OCI-LY3 (cell line): ENCODE measurements around the gene MAMDC4.
"Not testable (repeated sequence)": the region's sequence is repeated elsewhere in the genome, so short reads cannot be mapped to it uniquely, and the experiment has no call there.

Experiments used
- H2AFZ ChIP-seq: fragments of 200-600, 300-600 bp; shearing (Covaris generic); 2 replicates; pipeline ENCODE4 v1.6.0; 2014; ENCODE audit warnings: antibody characterized with exemption, low read depth, low read length
- H3K27ac ChIP-seq: fragments of 200-600, 300-600 bp; sonication (generic); 2 replicates; pipeline ENCODE4 v1.5.1; 2014; ENCODE audit warnings: mild to moderate bottlenecking, low read length, moderate library complexity, mixed read lengths
- H3K27me3 ChIP-seq: fragments of 200-600, 300-600 bp; sonication (generic); 2 replicates; pipeline ENCODE4 v1.6.1; 2014; ENCODE audit warnings: low read depth, low read length, mixed read lengths
- H3K36me3 ChIP-seq: fragments of 200-600, 300-600 bp; sonication (generic); replicated peaks from 2 replicates; pipeline ENCODE3; 2014; ENCODE audit warnings: low read depth, low read length, mixed read lengths
- H3K4me1 ChIP-seq: fragments of 300-600, 200-600 bp; sonication (generic); 2 replicates; pipeline ENCODE4 v1.6.1; 2014; ENCODE audit warnings: low read length, mixed read lengths
- H3K4me2 ChIP-seq: fragments of 200-600, 300-600 bp; sonication (generic); 2 replicates; pipeline ENCODE4 v1.6.1; 2014; ENCODE audit warnings: low read length, mixed read lengths
- H3K4me3 ChIP-seq: fragments of 300-600, 200-600 bp; sonication (generic); 2 replicates; pipeline ENCODE4 v1.5.1; 2014; ENCODE audit warnings: antibody characterized with exemption, mild to moderate bottlenecking, low read length, moderate library complexity
- H3K79me2 ChIP-seq: fragments of 300-600, 200-600 bp; shearing (Covaris generic); 2 replicates; pipeline ENCODE4 v1.6.1; 2014; ENCODE audit warnings: mild to moderate bottlenecking, low read length, mixed read lengths
- H3K9ac ChIP-seq: fragments of 300-600, 200-600 bp; shearing (Covaris generic); 2 replicates; pipeline ENCODE4 v1.6.0; 2014; ENCODE audit warnings: mild to moderate bottlenecking, low read length, moderate library complexity
- H3K9me3 ChIP-seq: fragments of 200-600, 300-600 bp; shearing (Covaris generic); 2 replicates; pipeline ENCODE4 v1.6.1; 2014; ENCODE audit warnings: low read length, mixed read lengths; ENCODE audit not compliant: insufficient read depth
- H4K20me1 ChIP-seq: fragments of 200-600, 300-600 bp; sonication (generic); 2 replicates; pipeline ENCODE4 v1.6.1; 2016; ENCODE audit warnings: low read length, mixed read lengths; ENCODE audit not compliant: insufficient read depth
- EZH2phosphoT487 ChIP-seq: fragments of 200-600 bp; shearing (Covaris generic); IDR thresholded peaks from 2 replicates; pipeline ENCODE4 v1.6.1; 2018; ENCODE audit warnings: antibody characterized with exemption, mixed run types, low read depth
- TF ChIP-seq, protein P1 (sequence below): fragments of 200-600, 300-600 bp; sonication (generic); IDR thresholded peaks from 2 replicates; pipeline ENCODE4 v1.5.1; 2014; ENCODE audit warnings: antibody characterized with exemption, low read length, low read depth

MAMDC4 gene

DNA sequence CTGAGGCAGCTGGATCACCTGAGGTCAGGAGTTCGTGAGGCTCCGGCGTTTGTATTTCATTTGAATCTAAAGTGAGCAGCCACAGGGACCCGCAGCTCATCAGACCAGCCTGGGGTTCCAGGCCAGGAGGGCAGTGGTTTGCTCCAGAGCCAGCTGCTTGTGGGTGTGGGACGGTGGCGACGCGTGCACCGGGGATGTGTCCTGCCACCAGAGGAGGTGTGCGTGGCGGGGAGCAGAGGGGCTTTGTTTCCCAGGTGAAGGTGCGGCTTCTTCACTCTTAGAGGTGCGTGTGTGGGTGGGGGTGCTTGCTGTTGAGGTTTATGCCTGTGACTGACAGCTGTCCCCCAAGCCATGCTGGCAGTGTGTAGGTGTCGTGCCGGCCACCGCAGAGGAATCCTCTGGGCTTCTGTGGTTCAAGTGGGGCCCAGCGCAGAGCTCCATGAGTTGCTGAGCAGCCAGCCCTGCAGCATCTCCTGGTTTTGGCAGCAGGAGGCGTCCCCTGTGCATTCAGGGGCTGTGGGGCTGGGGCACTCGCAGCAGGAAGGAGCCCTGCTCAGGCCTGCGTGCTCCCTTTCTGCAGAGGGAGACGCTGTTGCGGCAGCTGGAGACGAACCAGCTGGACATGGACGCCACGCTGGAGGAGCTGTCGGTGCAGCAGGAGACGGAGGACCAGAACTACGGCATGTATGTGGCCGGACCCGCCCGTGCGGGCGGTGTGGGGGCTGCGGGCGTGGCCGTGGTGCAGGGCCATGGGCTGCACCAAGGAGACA is 16.8 kb upstream of the MAMDC4 start:
- H3K27ac ChIP-seq, result no peak overlapping the region
- H3K4me3 ChIP-seq, result no peak overlapping the region
- no peaks in the 10 kb centered on the region for H3K9me3 ChIP-seq
- no peaks in the 10 kb centered on the region for H4K20me1 ChIP-seq
- no peak overlapping the region for H3K4me2 ChIP-seq
- H3K27me3 ChIP-seq, result no peaks in the 10 kb centered on the region
- H3K9ac ChIP-seq, result no peak overlapping the region
- peaks cover 16% of the 10 kb centered on the region for H3K36me3 ChIP-seq
- TF ChIP-seq, protein P1, sequence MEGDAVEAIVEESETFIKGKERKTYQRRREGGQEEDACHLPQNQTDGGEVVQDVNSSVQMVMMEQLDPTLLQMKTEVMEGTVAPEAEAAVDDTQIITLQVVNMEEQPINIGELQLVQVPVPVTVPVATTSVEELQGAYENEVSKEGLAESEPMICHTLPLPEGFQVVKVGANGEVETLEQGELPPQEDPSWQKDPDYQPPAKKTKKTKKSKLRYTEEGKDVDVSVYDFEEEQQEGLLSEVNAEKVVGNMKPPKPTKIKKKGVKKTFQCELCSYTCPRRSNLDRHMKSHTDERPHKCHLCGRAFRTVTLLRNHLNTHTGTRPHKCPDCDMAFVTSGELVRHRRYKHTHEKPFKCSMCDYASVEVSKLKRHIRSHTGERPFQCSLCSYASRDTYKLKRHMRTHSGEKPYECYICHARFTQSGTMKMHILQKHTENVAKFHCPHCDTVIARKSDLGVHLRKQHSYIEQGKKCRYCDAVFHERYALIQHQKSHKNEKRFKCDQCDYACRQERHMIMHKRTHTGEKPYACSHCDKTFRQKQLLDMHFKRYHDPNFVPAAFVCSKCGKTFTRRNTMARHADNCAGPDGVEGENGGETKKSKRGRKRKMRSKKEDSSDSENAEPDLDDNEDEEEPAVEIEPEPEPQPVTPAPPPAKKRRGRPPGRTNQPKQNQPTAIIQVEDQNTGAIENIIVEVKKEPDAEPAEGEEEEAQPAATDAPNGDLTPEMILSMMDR, result no peak
- TF ChIP-seq EZH2phosphoT487, result no peak
- H3K4me1 ChIP-seq, result no peaks in the 10 kb centered on the region
- H3K79me2 ChIP-seq, result no peaks in the 10 kb centered on the region
- no peak overlapping the region for H2AFZ ChIP-seq

DNA sequence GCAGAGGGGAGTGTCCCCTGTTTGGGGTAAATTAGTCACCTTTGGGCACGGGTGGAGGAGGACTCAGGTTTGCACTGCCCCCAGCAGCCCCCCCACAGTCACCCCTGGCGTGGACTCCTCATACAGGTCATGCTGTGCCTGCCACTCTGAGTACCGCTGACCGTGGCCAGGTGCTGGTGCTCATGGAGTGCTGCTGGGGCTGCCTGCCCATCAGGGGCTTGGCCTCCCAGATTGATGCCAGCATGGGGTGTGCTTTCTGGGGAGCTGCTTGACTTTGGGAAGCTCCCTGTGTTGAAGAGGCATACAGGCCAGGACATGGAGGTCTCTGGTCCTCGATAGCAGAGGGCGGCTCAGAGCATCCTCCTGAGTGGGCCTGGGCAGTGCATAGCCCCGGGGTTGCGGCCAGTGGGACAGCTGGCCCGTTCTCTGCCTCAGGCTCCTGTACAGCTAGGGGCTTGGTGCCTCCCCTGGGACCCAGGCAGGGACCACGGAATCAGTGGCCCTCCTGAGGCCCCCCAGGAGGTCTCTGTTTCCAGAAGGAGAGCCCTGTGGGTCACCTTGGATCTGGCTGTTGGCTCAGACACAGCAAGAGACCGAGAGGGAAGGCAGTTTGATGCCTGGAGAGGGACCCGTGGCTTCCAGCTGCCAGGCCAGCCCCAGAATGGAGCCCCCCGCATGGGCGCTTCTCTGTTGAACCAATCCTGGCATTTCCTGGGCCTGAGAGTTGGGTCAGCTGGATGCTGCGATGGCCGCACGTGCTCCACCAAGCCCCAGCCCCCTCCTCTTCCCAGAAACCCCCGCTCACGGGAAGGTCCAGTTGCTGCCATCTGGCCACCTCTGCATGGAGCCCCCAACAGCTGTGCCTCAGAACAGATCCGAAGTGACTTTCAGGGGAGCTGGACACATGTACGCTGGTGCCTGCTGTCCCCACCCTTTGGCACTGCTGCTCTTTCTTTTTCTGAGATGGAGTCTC is 15.9 kb upstream of the MAMDC4 start:
- Histone ChIP-seq H3K27ac (no peak overlapping the region), H3K36me3 (peaks cover 14% of the 10 kb centered on the region)

DNA sequence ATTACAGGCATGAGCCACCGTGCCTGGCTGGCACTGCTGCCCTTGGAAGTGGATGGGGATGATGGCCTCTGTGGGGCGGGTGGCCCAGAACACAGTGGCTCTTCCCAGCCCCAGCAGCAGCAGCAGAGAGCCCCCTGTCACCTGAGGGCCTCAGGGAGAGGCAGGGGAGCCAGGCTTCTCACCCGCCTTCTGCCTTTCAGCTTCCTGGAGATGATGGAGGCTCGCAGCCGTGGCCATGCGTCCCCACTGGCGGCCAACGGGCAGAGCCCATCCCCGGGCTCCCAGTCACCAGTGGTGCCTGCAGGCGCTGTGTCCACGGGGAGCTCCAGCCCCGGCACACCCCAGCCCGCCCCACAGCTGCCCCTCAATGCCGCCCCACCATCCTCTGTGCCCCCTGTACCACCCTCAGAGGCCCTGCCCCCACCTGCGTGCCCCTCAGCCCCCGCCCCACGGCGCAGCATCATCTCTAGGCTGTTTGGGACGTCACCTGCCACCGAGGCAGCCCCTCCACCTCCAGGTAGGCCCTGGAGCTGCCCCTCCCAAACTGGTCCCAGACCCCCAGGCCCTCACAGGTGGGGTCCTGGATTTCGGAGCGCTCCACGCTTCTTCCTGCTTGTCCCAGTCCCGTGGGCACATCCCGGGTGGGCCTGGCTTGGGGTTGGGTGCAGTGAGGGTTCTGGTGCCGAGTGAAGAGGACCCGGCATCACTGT is 14.8 kb upstream of the MAMDC4 start:
- no peaks in the 10 kb centered on the region for H4K20me1 ChIP-seq

More for the DNA sequence above, 15.9 kb upstream of the MAMDC4 start:
- no peaks in the 10 kb centered on the region for H3K79me2 ChIP-seq
- no peak overlapping the region for H3K4me2 ChIP-seq
- no peak overlapping the region for H3K4me3 ChIP-seq
- H3K4me1 ChIP-seq, result no peaks in the 10 kb centered on the region
- H3K9me3 ChIP-seq, result no peaks in the 10 kb centered on the region
- TF ChIP-seq, protein P1, result no peak
- TF ChIP-seq EZH2phosphoT487, result no peak
- H4K20me1 ChIP-seq, result no peaks in the 10 kb centered on the region
- no peak overlapping the region for H3K9ac ChIP-seq
- no peaks in the 10 kb centered on the region for H3K27me3 ChIP-seq
- no peak overlapping the region for H2AFZ ChIP-seq

GRCh38 chr9:136837856-136838277 is 14.3 kb upstream of the MAMDC4 start:
- H3K27ac ChIP-seq, H2AFZ ChIP-seq, H3K79me2 ChIP-seq, H3K9ac ChIP-seq, H3K4me2 ChIP-seq, H3K9me3 ChIP-seq, H3K4me1 ChIP-seq, H3K27me3 ChIP-seq, H3K4me3 ChIP-seq, H4K20me1 ChIP-seq, H3K36me3 ChIP-seq: not testable (repeated sequence)

More for the DNA sequence above, 14.8 kb upstream of the MAMDC4 start:
- H3K27ac ChIP-seq, result no peak overlapping the region
- no peak overlapping the region for H3K9ac ChIP-seq
- H3K4me1 ChIP-seq, result no peaks in the 10 kb centered on the region
- peaks cover 11% of the 10 kb centered on the region for H3K36me3 ChIP-seq
- no peak overlapping the region for H3K4me2 ChIP-seq
- no peak overlapping the region for H2AFZ ChIP-seq
- H3K9me3 ChIP-seq, result no peaks in the 10 kb centered on the region
- H3K79me2 ChIP-seq, result no peaks in the 10 kb centered on the region
- H3K27me3 ChIP-seq, result no peaks in the 10 kb centered on the region
- no peak overlapping the region for H3K4me3 ChIP-seq
- no peak for TF ChIP-seq EZH2phosphoT487
- TF ChIP-seq, protein P1, result no peak
